Astrocyte (in vitro differentiated cells and primary cell): ENCODE results near the gene PIH1D1.

Source experiments
- CTCF ChIP-seq: IDR thresholded peaks from 2 replicates; pipeline ENCODE4 v1.5.1; 2011; ENCODE audit warnings: low read depth, mild to moderate bottlenecking, inconsistent platforms, low read length, moderate library complexity; ENCODE audit not compliant: insufficient read depth
- EZH2 ChIP-seq: IDR thresholded peaks from 2 replicates; pipeline ENCODE4 v1.6.1; 2012; ENCODE audit warnings: mild to moderate bottlenecking, low read length, inconsistent platforms; ENCODE audit not compliant: insufficient read depth

DNA sequence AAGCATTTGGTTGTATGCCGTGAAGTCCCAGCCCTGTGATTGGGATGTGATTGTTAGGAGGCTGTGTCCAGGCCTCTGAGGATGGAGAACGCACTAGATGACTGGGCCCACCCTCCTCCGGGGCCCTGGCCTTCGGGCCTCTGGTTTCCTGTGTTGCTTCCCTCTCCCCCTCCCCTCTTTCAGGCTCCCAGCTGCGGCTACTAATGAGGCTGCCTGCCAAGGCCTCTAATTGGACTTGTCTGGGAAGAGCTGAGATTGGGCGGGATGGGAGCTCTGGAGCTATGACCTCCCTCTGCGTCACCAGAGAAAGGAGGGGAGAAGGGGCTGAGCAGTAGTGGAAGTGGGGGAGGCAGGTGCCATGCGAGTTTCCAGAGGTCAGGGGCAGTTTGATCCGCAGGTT lies 38.3 kb downstream of the PIH1D1 start:
- TF ChIP-seq CTCF = no peak
- TF ChIP-seq EZH2 = no peak
